ENCODE results near the gene FOXN3. TPM values are rescaled to one million over a fixed set of nuclear protein-coding genes. Genes with fewer than 3 reads are reported as not detected.

FOXN3 gene
- total RNA-seq, 1 experiment from 2014 or later, result 8.8 TPM

GRCh38 chr14:89393222-89393745, 23.7 kb downstream of the FOXN3 start:
- Histone ChIP-seq H3K27ac (ENCODE audit: low read length) (no peak overlapping the region), H3K27me3 (ENCODE audit: control insufficient read depth, insufficient read depth, low read length) (no peaks in the 10 kb centered on the region), H3K36me3 (ENCODE audit: control insufficient read depth, insufficient read depth, low read length) (no peaks in the 10 kb centered on the region), H3K4me1 (ENCODE audit: control insufficient read depth, insufficient read depth, low read length) (no peaks in the 10 kb centered on the region), H3K4me3 (ENCODE audit: low read depth in 2 of 2, low read length in 2 of 2) (no peak overlapping the region), H3K9me3 (ENCODE audit: control insufficient read depth, insufficient read depth, low read depth, low read length) (no peaks in the 10 kb centered on the region)
- ChIA-PET POLR2A (no interaction called here), CTCF (no interaction called here)
- intact Hi-C loops (cut with micrococcal nuclease; ENCODE audit: unreplicated experiment) (no loop called here), in situ Hi-C loops (cut with HindIII; ENCODE audit: low pct_unique_long_range_greater_than_20kb, low sequenced_read_pairs) (no loop called here)
- DNase-seq (ENCODE audit: low read depth, low spot score), result no peak
- ATAC-seq, result no peak
- no TSS peak for BruUV-seq (replicated peaks)
- TF ChIP-seq TCF7L2 (IDR thresholded peaks at IDR 0.05; ENCODE audit: low read depth, low read length) (no peak), REST (IDR thresholded peaks at IDR 0.05; ENCODE audit: insufficient read depth in 1 of 2, low read depth in 2 of 2, low read length in 1 of 2) (no peak), SIN3A (IDR thresholded peaks at IDR 0.05; ENCODE audit: borderline replicate concordance, insufficient read depth, low read depth, low read length) (no peak), POLR2AphosphoS5 (IDR thresholded peaks at IDR 0.05; ENCODE audit: low read depth, low read length) (no peak)
- TF ChIP-seq, protein P1, sequence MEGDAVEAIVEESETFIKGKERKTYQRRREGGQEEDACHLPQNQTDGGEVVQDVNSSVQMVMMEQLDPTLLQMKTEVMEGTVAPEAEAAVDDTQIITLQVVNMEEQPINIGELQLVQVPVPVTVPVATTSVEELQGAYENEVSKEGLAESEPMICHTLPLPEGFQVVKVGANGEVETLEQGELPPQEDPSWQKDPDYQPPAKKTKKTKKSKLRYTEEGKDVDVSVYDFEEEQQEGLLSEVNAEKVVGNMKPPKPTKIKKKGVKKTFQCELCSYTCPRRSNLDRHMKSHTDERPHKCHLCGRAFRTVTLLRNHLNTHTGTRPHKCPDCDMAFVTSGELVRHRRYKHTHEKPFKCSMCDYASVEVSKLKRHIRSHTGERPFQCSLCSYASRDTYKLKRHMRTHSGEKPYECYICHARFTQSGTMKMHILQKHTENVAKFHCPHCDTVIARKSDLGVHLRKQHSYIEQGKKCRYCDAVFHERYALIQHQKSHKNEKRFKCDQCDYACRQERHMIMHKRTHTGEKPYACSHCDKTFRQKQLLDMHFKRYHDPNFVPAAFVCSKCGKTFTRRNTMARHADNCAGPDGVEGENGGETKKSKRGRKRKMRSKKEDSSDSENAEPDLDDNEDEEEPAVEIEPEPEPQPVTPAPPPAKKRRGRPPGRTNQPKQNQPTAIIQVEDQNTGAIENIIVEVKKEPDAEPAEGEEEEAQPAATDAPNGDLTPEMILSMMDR (IDR thresholded peaks at IDR 0.05), result no peak

DNA sequence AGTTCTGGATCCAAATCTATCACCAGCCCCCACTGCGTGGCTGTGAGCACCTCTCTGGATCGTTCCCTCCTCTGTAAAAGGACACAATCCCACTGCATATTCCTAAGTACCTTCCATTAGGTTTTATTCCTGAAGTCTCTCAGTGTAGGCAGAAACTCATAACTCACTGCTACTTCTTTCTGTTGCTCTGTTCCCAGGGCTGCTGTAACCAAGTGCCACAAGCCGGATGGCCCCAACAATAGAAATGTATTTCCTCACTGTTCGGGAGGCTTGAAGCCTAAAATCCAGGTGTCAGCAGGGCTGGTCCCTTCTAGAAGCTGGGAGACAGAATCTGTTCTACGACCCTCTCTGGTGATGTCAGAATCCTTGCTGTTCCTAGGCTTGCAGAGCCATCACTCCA, 24.9 kb downstream of the FOXN3 start:
- no TSS peak for BruUV-seq (replicated peaks)
- TF ChIP-seq TCF7L2 (IDR thresholded peaks at IDR 0.05; ENCODE audit: low read depth, low read length) (no peak), REST (IDR thresholded peaks at IDR 0.05; ENCODE audit: insufficient read depth in 1 of 2, low read depth in 2 of 2, low read length in 1 of 2) (no peak), POLR2AphosphoS5 (IDR thresholded peaks at IDR 0.05; ENCODE audit: low read depth, low read length) (no peak), SIN3A (IDR thresholded peaks at IDR 0.05; ENCODE audit: borderline replicate concordance, insufficient read depth, low read depth, low read length) (no peak)
- TF ChIP-seq, protein P1 (IDR thresholded peaks at IDR 0.05), result no peak
- Histone ChIP-seq H3K4me3 (ENCODE audit: low read depth in 2 of 2, low read length in 2 of 2) (no peak overlapping the region), H3K27me3 (ENCODE audit: control insufficient read depth, insufficient read depth, low read length) (no peaks in the 10 kb centered on the region), H3K4me1 (ENCODE audit: control insufficient read depth, insufficient read depth, low read length) (no peaks in the 10 kb centered on the region), H3K27ac (ENCODE audit: low read length) (no peak overlapping the region), H3K36me3 (ENCODE audit: control insufficient read depth, insufficient read depth, low read length) (no peaks in the 10 kb centered on the region), H3K9me3 (ENCODE audit: control insufficient read depth, insufficient read depth, low read depth, low read length) (no peaks in the 10 kb centered on the region)
- no peak for ATAC-seq
- intact Hi-C loops (cut with micrococcal nuclease; ENCODE audit: unreplicated experiment), result no loop called here
- ChIA-PET CTCF (no interaction called here), POLR2A (no interaction called here)
- no peak for DNase-seq (ENCODE audit: low read depth, low spot score)
- in situ Hi-C loops (cut with HindIII; ENCODE audit: low pct_unique_long_range_greater_than_20kb, low sequenced_read_pairs), result no loop called here
